Melanocyte of skin (primary cell): Measurements from ENCODE around the gene C16orf46. TPM values are rescaled to one million over a fixed set of nuclear protein-coding genes. Genes with fewer than 3 reads are reported as not detected.

Experiments
- small RNA-seq, 2 donors: library from RNA; depleted of rRNA; stranded (forward); fragments of <200 nt; gene quantifications; one replicate each; pipeline ENCODE3, GENCODE V24; 2012
- total RNA-seq, 2 donors: library from RNA; depleted of rRNA; stranded (reverse); fragments of >200 nt; gene quantifications; 2 replicates each; pipeline ENCODE4 v1.2.3, GENCODE V29; 2012

Gene C16orf46, protein sequence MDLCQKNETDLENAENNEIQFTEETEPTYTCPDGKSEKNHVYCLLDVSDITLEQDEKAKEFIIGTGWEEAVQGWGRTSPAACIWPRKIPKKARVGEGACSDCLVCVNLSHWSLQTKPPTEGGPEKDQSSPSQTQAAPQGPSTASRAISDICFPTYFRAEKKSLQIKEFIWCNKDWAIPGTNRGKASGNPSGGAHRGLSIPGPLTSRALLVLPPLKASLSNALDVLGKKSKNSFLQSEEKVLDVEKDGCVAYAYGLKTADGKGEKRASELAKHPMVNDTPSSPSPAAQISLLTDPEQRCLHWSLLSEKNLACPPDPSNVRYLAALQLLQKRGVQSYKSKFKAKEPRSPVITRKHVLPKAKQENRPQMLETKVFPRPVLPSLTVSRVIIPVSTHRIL
- total RNA-seq = under 1 TPM; 0.33 to 0.34 TPM

GRCh38 chr16:81077076-81077940, at the start of gene C16orf46:
C16orf46 (minus strand) TSS chr16:81077238; CDS start chr16:81063955, 13,283 bp downstream.

DNA sequence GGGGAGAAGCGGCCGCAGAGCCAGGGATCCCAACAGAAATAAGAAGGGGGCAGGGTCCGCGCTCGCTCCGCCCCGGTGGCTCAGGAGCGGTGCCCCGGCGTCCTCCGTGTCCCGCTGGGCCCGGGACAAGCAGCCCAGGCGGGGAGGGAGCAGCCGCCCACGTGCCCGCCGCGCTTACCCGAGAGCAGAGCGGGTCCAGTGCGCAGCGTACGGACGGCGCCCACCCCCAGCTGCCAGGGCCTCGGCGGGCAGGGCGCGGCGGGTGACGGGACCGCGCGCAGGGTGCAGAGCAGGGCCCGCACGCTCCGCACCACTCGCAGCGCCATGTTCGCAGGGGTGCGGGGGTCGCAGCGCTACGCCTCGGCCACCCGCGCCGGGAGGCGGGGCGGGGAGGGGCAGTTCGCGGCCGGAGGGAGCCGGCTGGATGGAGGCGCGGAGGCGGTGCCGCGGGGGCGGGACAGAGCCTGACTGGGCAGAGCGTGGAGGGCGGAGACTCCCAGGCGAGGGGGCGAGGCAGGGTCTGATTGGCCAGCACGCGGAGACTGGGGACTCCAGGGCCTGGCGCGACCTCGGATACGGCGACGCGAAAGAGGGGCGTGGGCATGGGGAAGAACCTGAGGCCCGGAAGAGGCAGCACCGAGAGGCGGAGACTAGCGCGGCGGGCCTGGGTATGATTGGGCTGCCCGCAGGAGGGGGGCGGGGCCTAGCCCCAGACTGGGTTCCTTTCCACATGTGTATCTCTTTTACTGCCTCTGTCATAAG, 19.1 kb upstream of the C16orf46 start, which contains the start of gene GCSH:
Gene GCSH, minus strand, starts transcription at position 443 of the 762 bp plus-strand sequence. Its CDS starts 117 bp downstream, at position 326.

GRCh38 chr16:81035398-81035974, 41.6 kb downstream of the C16orf46 start, which contains the start of gene ATMIN:
ATMIN (plus strand) TSS chr16:81035842; CDS start chr16:81035871, 29 bp downstream.

Small RNAs within 50 kb of the gene (small RNA-seq; reads per million reads assigned to genes)
- gene AC092718.3 (0 reads per million in 2 donors), gene RNU6-1191P (0 reads per million in 2 donors)

Other genes starting within 250 kb of the C16orf46 start
- gene CMC2, start 70.4 kb downstream of the C16orf46 start, total RNA-seq = 10 to 100 TPM; 52.7 to 80.9 TPM
- gene CENPN, start 70.0 kb downstream of the C16orf46 start, total RNA-seq = 100 to 1,000 TPM in 1 of 2 donors, 10 to 100 TPM in 1; 60.6 to 105 TPM
- gene ATMIN, start 41.4 kb downstream of the C16orf46 start, total RNA-seq = 10 to 100 TPM; 41.3 to 48.9 TPM
- gene GCSH, start 19.2 kb upstream of the C16orf46 start, total RNA-seq = 10 to 100 TPM; 18.2 to 35.3 TPM
- 1 to 10 TPM; 2.0 to 2.8 TPM for gene BCO1, start 161.5 kb upstream of the C16orf46 start, total RNA-seq
- gene GAN, start 237.7 kb upstream of the C16orf46 start, total RNA-seq = 1 to 10 TPM; 5.9 to 6.7 TPM